22Rv1 (cell line): ENCODE measurements around the gene RAD9B.
A peak's percentile ranks its signal among the peaks of the same experiment; 100 is the strongest.

ENCODE experiments used
- H3K27ac ChIP-seq: fragments of 450-650 bp; 2 replicates; pipeline ENCODE4 v1.5.1; 2017
- ZFX ChIP-seq: fragments of 450-650 bp; IDR thresholded peaks from 2 replicates; pipeline ENCODE4 v1.6.1; 2017; ENCODE audit warnings: antibody characterized with exemption, borderline replicate concordance
- TF ChIP-seq, protein P1 (sequence below): fragments of 450-650 bp; IDR thresholded peaks from 2 replicates; pipeline ENCODE4 v1.5.1; 2017; ENCODE audit warnings: mild to moderate bottlenecking

The RAD9B gene

DNA sequence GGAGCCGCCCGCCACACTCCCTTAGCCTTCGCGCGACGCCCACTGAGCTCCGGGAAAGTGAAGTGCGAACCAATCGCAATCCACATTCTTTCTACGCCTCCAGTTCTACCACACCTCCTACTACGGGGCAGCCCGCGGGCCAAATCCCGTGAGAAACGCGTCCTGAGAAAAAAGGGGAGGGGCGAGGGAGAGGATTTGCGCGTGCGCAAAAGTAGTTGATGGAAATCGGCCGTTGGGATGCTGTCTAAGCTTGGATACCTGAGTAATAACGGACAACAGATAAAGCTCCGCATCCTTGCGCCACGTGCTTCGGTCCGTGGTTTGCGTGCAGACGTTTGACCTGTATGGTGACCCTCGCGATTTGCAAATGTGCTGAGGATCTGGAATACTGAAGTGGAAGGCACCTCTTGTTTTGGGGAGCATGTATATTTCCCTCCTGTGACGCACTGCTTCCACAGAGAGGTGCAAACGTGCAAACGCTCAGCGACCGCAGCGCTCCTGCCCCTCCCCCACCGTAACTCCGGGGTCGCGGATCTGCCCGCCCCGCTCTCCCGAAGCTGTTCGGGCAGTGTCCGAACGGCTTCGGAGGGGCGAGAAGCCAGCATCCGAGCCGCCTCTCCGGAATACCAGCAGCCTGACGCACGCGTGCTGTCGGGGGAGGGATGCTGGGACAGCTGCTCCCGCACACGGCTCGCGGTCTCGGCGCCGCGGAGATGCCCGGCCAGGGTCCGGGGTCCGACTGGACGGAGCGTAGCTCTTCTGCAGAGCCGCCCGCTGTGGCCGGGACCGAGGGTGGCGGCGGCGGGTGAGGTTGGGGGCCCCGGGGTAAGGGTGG is 33.7 kb upstream of the RAD9B start, which contains the start of the genes FAM216A and GPN3:
Gene FAM216A (plus strand): TSS at position 632 of the 835 bp plus-strand sequence. CDS start 31 bp downstream, at position 663.
Gene GPN3 (minus strand): TSS at position 44 of the 835 bp plus-strand sequence. CDS start 54 bp downstream, outside the sequence.
- peak within 1 kb of the TSS; percentile 96 for H3K27ac ChIP-seq
- no peak for TF ChIP-seq ZFX
- TF ChIP-seq, protein P1, sequence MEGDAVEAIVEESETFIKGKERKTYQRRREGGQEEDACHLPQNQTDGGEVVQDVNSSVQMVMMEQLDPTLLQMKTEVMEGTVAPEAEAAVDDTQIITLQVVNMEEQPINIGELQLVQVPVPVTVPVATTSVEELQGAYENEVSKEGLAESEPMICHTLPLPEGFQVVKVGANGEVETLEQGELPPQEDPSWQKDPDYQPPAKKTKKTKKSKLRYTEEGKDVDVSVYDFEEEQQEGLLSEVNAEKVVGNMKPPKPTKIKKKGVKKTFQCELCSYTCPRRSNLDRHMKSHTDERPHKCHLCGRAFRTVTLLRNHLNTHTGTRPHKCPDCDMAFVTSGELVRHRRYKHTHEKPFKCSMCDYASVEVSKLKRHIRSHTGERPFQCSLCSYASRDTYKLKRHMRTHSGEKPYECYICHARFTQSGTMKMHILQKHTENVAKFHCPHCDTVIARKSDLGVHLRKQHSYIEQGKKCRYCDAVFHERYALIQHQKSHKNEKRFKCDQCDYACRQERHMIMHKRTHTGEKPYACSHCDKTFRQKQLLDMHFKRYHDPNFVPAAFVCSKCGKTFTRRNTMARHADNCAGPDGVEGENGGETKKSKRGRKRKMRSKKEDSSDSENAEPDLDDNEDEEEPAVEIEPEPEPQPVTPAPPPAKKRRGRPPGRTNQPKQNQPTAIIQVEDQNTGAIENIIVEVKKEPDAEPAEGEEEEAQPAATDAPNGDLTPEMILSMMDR, result no peak

DNA sequence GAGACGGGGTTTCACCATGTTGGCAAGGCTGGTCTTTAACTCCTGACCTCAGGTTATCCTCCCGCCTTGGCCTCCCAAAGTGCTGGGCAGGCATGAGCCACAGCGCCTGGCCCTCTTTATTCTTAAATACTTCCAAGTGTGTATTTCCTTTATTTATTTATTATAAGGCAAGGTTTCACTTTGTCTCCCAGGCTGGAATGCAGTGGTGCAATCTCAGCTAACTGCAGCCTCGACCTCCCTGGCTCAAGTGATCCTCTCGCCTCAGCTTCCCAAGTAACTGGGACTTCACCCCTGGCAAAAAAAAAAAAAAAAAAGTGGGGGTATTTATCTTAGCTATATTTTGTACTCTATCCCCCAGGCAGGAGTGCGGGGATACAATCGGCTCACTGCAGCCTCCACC is 26.7 kb upstream of the RAD9B start:
- no peak overlapping the region for H3K27ac ChIP-seq
- TF ChIP-seq, protein P1, result no peak
- TF ChIP-seq ZFX, result no peak

DNA sequence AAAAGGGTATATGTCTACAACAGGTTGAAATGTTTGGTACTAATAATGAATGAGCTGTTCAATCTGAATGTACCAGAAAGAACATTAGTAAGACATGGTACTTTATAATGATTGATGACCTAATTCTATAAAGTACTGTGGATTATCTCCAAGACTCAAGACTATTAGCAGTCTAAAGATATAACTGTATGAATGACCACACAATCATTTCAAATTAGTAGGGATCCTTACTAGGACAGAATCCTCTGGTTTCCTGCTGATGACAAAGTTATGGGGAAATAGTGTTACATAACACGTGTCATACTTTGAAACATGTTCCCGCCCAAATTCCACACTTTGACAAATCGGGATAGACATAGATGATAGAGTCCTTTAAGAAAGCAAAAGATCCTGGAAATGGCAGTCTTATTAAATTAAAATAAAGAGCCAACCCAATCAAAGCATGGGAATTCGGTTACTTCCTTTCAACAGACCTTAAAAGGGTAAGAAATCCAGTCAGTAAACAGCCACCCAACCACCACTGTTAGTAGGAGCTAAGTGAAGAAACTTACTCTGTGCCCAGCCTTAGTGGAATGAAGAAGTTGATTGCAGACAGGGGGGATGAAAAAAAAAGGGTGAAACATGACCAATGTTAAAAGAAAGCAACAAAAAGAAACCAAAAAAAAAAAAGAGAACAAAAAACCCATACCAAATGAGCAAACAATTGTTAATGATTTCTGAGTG is 3.0 kb upstream of the RAD9B start:
- H3K27ac ChIP-seq, result no peak overlapping the region
- TF ChIP-seq, protein P1, result no peak
- no peak for TF ChIP-seq ZFX

DNA sequence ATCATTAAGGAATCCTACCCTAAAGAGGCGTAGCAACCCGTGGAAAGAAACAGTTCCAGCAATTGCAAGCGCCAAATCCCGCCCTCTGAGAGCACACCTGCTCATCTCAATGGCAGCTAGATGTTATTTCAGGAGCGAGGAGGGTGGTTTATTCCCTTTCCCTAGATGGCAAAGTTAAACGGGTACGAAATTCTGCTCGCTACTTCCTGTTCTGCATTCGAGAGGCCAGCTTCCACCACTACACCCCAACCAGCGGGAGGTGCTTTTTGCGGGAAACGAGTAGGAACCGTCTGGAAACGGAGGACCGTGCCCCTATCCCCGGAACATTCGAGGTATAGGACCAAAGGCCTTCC is 756 bp upstream of the RAD9B start:
- peak overlapping the region; percentile 82 for H3K27ac ChIP-seq
- TF ChIP-seq, protein P1, result no peak
- TF ChIP-seq ZFX, result no peak

DNA sequence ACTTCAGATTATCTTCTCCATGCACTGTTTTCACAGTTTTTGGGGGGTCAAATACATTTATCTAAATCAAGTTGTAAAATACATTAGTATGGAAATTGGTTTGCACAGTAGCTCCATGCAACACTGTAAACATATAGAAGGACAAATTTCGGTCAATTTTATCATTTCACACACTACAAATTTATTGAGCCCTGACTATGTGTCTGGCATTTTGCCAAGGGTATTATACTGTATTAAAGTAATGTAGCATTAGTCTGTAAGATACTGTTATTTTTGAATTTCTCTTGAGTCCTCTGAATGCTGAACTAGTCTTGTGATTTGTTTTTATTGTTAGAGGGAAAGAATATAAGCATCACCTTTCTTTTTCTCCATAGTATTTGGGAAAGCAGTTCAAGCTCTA is 1.3 kb downstream of the RAD9B start:
- no peak overlapping the region for H3K27ac ChIP-seq
- TF ChIP-seq, protein P1, result no peak
- no peak for TF ChIP-seq ZFX

DNA sequence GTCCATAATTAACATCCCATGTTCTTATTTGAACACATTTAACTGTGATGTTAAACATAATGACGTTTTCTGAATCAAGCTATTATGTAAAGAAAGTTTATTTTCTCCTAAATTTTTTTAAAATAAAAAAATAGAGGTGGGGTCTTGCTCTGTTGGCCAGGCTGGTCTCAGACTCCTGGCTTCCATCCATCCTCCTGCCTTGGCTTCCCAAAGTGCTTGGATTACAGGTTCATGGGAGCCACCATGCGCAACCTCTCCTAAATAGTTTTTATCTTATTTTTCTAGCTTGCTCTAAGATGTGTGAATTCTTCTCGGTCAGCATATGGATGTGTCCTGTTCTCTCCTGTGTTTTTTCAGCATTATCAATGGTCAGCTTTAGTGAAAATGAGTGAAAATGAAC is 3.2 kb downstream of the RAD9B start:
- TF ChIP-seq, protein P1, result no peak
- no peak for TF ChIP-seq ZFX
- no peak overlapping the region for H3K27ac ChIP-seq
